RCC 7860 (cell line): ENCODE data around the gene BTBD9.
A peak's percentile ranks its signal among the peaks of the same experiment; 100 is the strongest.
"Not testable (repeated sequence)": the region's sequence is repeated elsewhere in the genome, so short reads cannot be mapped to it uniquely, and the experiment has no call there.

ENCODE experiments used
- DNase-seq: peaks from one replicate; pipeline ENCODE4 v3.0.0-alpha.2; 2015; ENCODE audit warnings: low spot score
- FAIRE-seq: peaks from 2 replicates; lab custom pipeline; 2012; peaks lifted over from hg19 to GRCh38; lab: Jason Lieb, UNC

Gene BTBD9

GRCh38 chr6:38142178-38142902 is 497.4 kb downstream of the BTBD9 start:
- no peak for DNase-seq
- no peak for FAIRE-seq

DNA sequence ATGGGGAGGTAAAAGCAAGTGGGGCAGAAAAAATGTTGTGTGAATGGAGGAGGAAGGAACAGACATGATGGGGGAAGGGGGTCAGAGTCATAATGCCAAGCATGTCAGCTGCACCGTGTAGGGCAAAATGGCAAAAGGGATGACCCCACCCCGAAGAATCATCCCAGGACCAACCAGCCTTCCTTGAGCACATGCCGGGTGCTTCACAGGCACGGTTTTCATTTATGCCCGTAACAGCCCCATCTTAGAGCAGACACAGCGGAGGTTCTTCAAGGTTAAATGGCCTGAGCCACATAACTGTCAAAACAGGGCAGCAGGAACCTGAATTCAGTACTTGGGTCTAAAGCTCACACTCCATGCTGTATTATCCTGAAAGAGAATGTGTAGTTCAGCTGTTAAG is 498.0 kb downstream of the BTBD9 start:
- no peak for FAIRE-seq

DNA sequence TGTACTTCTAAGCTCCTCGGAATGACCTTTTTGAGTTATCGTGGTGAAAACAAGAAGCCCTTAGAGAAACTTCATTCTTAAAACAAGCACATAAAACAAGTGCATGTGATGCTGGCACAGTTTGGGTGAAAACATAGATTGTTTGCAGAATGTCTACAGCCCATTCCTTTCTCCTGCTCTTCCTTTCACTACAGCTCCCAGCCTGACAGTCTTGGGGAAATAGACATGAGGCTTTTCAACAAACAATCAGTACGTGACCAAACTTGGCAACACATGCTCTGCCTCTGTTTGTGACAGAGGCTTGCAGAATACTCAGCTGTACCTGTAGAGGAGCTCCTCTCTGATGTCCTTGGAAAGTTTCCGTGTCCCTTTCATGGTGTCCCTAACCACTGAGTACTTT is 498.6 kb downstream of the BTBD9 start:
- DNase-seq = no peak
- no peak for FAIRE-seq

More for the DNA sequence above, 498.0 kb downstream of the BTBD9 start:
- DNase-seq = no peak

DNA sequence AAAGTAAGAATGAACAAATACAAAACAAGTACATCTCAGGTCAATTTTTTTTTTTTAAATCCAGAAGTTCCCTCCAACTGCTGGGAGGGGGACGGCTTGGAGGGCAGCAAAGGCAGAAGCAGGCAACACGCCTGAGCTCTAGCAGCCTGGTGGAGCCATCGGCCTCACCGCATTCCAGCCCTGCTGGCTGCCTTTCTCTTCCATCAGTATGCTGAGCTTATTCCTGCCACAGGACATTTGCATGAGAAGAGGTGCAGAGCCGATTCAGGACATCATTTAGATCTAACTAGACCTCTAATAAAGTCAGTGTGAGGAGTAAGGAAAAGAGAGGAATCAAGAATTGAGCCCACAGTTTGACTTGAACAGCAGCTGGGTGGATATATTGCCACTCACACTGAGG is 501.4 kb downstream of the BTBD9 start:
- FAIRE-seq (no peak), DNase-seq (no peak)

GRCh38 chr6:38137608-38138265 is 502.0 kb downstream of the BTBD9 start:
- FAIRE-seq = no peak
- no peak for DNase-seq

- DNase-seq (no peak), FAIRE-seq (no peak)
Measured at GRCh38 chr6:38136547-38136946, 503.2 kb downstream of the BTBD9 start.

DNA sequence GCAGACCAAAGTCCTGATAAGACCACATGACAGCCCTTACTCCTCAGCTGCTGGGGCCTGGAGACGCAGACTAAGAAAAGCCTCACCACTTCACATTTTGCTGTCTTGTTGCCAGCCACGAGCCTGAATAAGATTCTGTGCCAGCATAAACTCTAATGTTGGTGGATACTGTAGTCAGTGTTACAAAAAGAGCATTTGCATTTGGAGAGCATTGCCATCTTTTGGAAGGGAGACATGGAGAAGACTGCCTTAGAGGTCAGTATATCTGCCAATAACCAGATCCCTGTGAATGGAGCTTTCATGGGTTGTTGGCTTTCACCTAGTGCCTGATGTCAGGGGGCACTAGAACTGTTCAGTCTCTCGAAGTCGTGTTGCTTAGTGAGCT is 505.0 kb downstream of the BTBD9 start:
- FAIRE-seq = no peak
- no peak for DNase-seq

DNA sequence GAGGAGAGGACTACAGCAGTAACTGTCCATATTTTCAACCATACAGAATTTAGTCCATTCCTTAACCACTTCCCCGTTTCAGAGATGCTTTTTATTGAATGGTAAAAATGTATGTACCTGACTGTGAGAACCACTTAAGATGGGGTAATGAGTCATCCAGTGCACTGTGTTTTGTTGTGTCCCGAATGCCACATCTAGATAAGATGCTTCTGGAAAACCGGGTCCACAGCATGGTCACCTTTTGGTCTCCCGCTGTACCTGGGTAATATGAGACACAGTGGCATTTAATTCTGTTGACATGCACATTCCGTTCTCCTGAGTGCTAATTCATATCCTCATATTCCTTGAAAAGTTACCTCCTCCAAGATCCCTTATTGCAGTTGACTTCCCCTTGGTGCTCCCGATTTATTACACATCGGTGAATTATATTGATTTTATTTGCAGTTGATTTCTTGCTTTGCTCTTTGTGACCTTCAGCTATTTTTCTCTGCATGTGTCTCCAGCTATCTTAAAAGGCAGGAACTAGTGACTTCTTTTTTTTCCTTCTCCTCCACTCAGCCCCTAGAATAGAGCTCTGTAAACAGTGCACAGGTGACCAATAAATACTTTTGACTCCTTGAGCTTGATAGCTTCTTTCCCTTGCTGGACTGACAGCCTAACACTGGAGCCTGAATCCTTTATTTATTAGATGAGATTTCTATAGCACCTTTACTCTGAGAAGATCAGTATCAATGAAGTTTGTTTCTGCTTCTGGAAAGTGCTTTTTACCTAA is 505.6 kb downstream of the BTBD9 start:
- FAIRE-seq = no peak
- no peak for DNase-seq

DNA sequence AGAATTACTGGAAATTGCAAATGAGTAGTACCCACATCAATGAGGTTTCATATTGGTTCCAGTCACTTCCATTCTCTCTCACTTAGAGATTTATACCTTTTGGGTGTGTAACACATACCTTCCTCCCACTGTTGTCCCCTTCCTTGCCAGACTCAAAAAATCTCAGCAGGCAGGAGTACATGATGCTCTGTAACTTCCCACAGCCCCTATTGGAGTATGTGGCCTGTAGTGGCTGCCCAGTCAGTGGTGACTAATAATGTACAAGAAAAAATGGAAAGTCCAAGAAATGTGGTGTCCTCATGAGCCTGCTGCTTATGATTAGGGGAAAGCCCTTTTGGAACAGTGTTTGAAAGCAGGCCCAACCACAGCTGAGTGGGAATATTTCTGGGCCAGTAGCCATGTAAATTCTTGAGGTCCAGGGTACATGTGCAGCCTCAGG is 508.2 kb downstream of the BTBD9 start:
- DNase-seq (peak; percentile 78), FAIRE-seq (peak; percentile 85)

- FAIRE-seq (no peak), DNase-seq (no peak)
Measured at GRCh38 chr6:38127284-38127683, 512.4 kb downstream of the BTBD9 start.

- not testable (repeated sequence) for DNase-seq
Measured at GRCh38 chr6:38124224-38124926, 515.4 kb downstream of the BTBD9 start.

GRCh38 chr6:38119516-38119915 is 520.2 kb downstream of the BTBD9 start:
- DNase-seq (no peak), FAIRE-seq (no peak)

More at GRCh38 chr6:38124224-38124926, 515.4 kb downstream of the BTBD9 start:
- not testable (repeated sequence) for FAIRE-seq

DNA sequence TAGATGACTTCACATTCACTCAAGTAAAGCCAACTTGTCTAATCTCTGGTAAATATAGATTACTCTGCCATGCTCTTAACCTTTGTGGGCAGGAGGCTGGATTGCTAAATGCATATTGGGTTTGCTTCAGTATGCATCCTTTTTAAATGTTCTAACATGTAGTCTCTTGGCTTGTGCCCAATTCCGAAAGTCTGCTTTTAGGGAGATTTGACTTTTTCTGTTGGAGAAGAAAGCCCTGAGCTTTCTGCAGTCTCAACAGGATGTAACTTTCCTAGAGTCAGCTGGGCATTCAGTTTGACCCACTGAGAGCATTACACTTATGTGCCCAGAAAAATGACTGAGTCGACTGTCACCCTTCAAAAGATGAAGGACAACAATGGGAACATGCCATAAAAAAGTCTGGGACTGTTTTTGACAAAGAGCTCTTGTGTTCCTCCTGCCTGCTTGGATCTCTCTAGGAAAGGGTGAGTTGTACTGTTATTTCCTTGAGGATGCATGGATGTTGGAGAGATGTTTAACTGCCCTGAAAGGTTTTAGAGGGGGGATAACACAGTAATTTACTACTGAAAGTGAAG is 520.9 kb downstream of the BTBD9 start:
- FAIRE-seq = no peak
- no peak for DNase-seq
